Renal cortex interstitium (tissue), 15 donors: ENCODE measurements around the gene KRTAP9-1. TPM values are rescaled to one million over a fixed set of nuclear protein-coding genes. Genes with fewer than 3 reads are reported as not detected.
"Not testable (repeated sequence)": the region's sequence is repeated elsewhere in the genome, so short reads cannot be mapped to it uniquely, and the experiment has no call there.

Source experiments
- DNase-seq, 11 donors: peaks; one replicate each; pipeline ENCODE4 v3.0.0-alpha.2; 2013; ENCODE audit warnings: low read depth in 9 of 11, low spot score in 4 of 11; ENCODE audit errors: extremely low read depth in 1 of 11
- long read RNA-seq, 16 experiments: transcript quantifications; one replicate each; lab custom pipeline, GENCODE V29; 2026
- polyA plus RNA-seq, 3 donors: library from polyadenylated mRNA; unstranded; fragments of 120-200 nt; gene quantifications; one replicate each; pipeline ENCODE4 v1.2.1, GENCODE V29; 2013; ENCODE audit not compliant: insufficient read length in 3 of 3

The KRTAP9-1 gene
- polyA plus RNA-seq: not detected
- long read RNA-seq, donor 1, partial matches to known transcripts: 0 of 1 reads
- long read RNA-seq, donor 1, other reads (novel, unspliced or antisense): 0 of 1 reads
- long read RNA-seq, donor 2: 0 reads
- long read RNA-seq, donor 3: 0 reads
- long read RNA-seq, donor 4: 0 reads
- long read RNA-seq, donor 5: 0 reads
- long read RNA-seq, donor 6: 0 reads
- long read RNA-seq, donor 7: 0 reads
- long read RNA-seq, donor 8: 0 reads
- long read RNA-seq, donor 9: 0 reads
- long read RNA-seq, donor 10: 0 reads
- long read RNA-seq, donor 11: 0 reads
- long read RNA-seq, donor 12: 0 reads
- long read RNA-seq, donor 13: 0 reads
- long read RNA-seq, donor 14: 0 reads
- long read RNA-seq, donor 15: 0 reads
- long read RNA-seq, donor 16: 0 reads

- DNase-seq: not testable (repeated sequence)
Observed at GRCh38 chr17:41189837-41190318, at the start of gene KRTAP9-1. TSS of gene KRTAP9-1 (plus strand) at chr17:41189887. CDS start at chr17:41189887, 0 bp downstream.

- no peak for DNase-seq
Observed at GRCh38 chr17:41140360-41141131, 49.1 kb upstream of the KRTAP9-1 start, which contains the start of gene KRTAP4-6. TSS of gene KRTAP4-6 (minus strand) at chr17:41140544. CDS start at chr17:41140487, 57 bp downstream.

GRCh38 chr17:41141361-41141760 is 48.3 kb upstream of the KRTAP9-1 start:
- DNase-seq: no peak

GRCh38 chr17:41144846-41145245 is 44.8 kb upstream of the KRTAP9-1 start:
- DNase-seq: no peak

- no peak for DNase-seq
Observed at GRCh38 chr17:41145261-41145660, 44.4 kb upstream of the KRTAP9-1 start.

- DNase-seq: no peak
Observed at GRCh38 chr17:41147531-41148204, 42.0 kb upstream of the KRTAP9-1 start.

GRCh38 chr17:41148971-41149651 is 40.6 kb upstream of the KRTAP9-1 start:
- not testable (repeated sequence) for DNase-seq

- DNase-seq: no peak
Observed at GRCh38 chr17:41149652-41149985, 40.1 kb upstream of the KRTAP9-1 start, which contains the start of gene KRTAP4-5. TSS of gene KRTAP4-5 (minus strand) at chr17:41149825. CDS start at chr17:41149767, 58 bp downstream.

- DNase-seq: no peak
Observed at GRCh38 chr17:41150026-41150425, 39.7 kb upstream of the KRTAP9-1 start.

- DNase-seq: no peak
Observed at GRCh38 chr17:41151525-41151924, 38.2 kb upstream of the KRTAP9-1 start.

- no peak for DNase-seq
Observed at GRCh38 chr17:41153856-41154255, 35.8 kb upstream of the KRTAP9-1 start.

- DNase-seq: not testable (repeated sequence)
Observed at GRCh38 chr17:41160190-41160589, 29.5 kb upstream of the KRTAP9-1 start.

GRCh38 chr17:41160648-41161047 is 29.0 kb upstream of the KRTAP9-1 start, which contains the start of gene KRTAP4-4:
TSS of gene KRTAP4-4 (minus strand) at chr17:41160748. CDS start at chr17:41160691, 57 bp downstream.
- no peak for DNase-seq

GRCh38 chr17:41163828-41164227 is 25.9 kb upstream of the KRTAP9-1 start:
- no peak for DNase-seq

GRCh38 chr17:41167561-41167960 is 22.1 kb upstream of the KRTAP9-1 start:
- no peak for DNase-seq

GRCh38 chr17:41168121-41168520 is 21.6 kb upstream of the KRTAP9-1 start, which contains the start of gene KRTAP4-3:
TSS of gene KRTAP4-3 (minus strand) at chr17:41168221. CDS start at chr17:41168172, 49 bp downstream.
- no peak for DNase-seq

- DNase-seq: no peak
Observed at GRCh38 chr17:41171886-41172285, 17.8 kb upstream of the KRTAP9-1 start.

- no peak for DNase-seq
Observed at GRCh38 chr17:41176744-41177387, 12.8 kb upstream of the KRTAP9-1 start.
